ENCODE measurements around the gene PFDN4.

PFDN4 gene

GRCh38 chr20:54207743-54208547 lies at the start of gene PFDN4:
Gene PFDN4 (plus strand): TSS chr20:54208087. CDS start chr20:54208101, 14 bp downstream.
- in situ Hi-C loops (cut with HindIII; ENCODE audit: low sequenced_read_pairs) = no loop called here

- in situ Hi-C loops (cut with HindIII; ENCODE audit: low sequenced_read_pairs) = no loop called here
Observed at GRCh38 chr20:54158226-54158625, 49.7 kb upstream of the PFDN4 start.

GRCh38 chr20:54158856-54159418 lies 49.0 kb upstream of the PFDN4 start:
- in situ Hi-C loops (cut with HindIII; ENCODE audit: low sequenced_read_pairs) = no loop called here

- in situ Hi-C loops (cut with HindIII; ENCODE audit: low sequenced_read_pairs) = no loop called here
Observed at GRCh38 chr20:54160065-54161007, 47.6 kb upstream of the PFDN4 start.

- in situ Hi-C loops (cut with HindIII; ENCODE audit: low sequenced_read_pairs) = no loop called here
Observed at GRCh38 chr20:54161008-54161820, 46.7 kb upstream of the PFDN4 start.

GRCh38 chr20:54161821-54162149 lies 46.1 kb upstream of the PFDN4 start:
- in situ Hi-C loops (cut with HindIII; ENCODE audit: low sequenced_read_pairs) = no loop called here

- in situ Hi-C loops (cut with HindIII; ENCODE audit: low sequenced_read_pairs) = no loop called here
Observed at GRCh38 chr20:54162378-54163009, 45.4 kb upstream of the PFDN4 start.

- in situ Hi-C loops (cut with HindIII; ENCODE audit: low sequenced_read_pairs) = no loop called here
Observed at GRCh38 chr20:54163402-54163801, 44.5 kb upstream of the PFDN4 start.

- in situ Hi-C loops (cut with HindIII; ENCODE audit: low sequenced_read_pairs) = no loop called here
Observed at GRCh38 chr20:54165014-54165413, 42.9 kb upstream of the PFDN4 start.

GRCh38 chr20:54165803-54166202 lies 42.1 kb upstream of the PFDN4 start:
- in situ Hi-C loops (cut with HindIII; ENCODE audit: low sequenced_read_pairs) = no loop called here

GRCh38 chr20:54166987-54167662 lies 40.8 kb upstream of the PFDN4 start:
- in situ Hi-C loops (cut with HindIII; ENCODE audit: low sequenced_read_pairs) = no loop called here

- in situ Hi-C loops (cut with HindIII; ENCODE audit: low sequenced_read_pairs) = no loop called here
Observed at GRCh38 chr20:54167909-54168872, 39.7 kb upstream of the PFDN4 start.

GRCh38 chr20:54168961-54169862 lies 38.7 kb upstream of the PFDN4 start:
- in situ Hi-C loops (cut with HindIII; ENCODE audit: low sequenced_read_pairs) = no loop called here

GRCh38 chr20:54170026-54170471 lies 37.8 kb upstream of the PFDN4 start:
- in situ Hi-C loops (cut with HindIII; ENCODE audit: low sequenced_read_pairs) = no loop called here

- in situ Hi-C loops (cut with HindIII; ENCODE audit: low sequenced_read_pairs) = no loop called here
Observed at GRCh38 chr20:54170963-54171362, 36.9 kb upstream of the PFDN4 start.

- in situ Hi-C loops (cut with HindIII; ENCODE audit: low sequenced_read_pairs) = no loop called here
Observed at GRCh38 chr20:54172532-54172855, 35.4 kb upstream of the PFDN4 start.

GRCh38 chr20:54172856-54173652 lies 34.8 kb upstream of the PFDN4 start:
- in situ Hi-C loops (cut with HindIII; ENCODE audit: low sequenced_read_pairs) = no loop called here
